ENCODE results near the gene WFDC1. TPM values are rescaled to one million over a fixed set of nuclear protein-coding genes. Genes with fewer than 3 reads are reported as not detected.

Gene WFDC1
- total RNA-seq, 4 donors from 2014 or later: 2.3 to 7.6 (median 5.0) TPM

DNA sequence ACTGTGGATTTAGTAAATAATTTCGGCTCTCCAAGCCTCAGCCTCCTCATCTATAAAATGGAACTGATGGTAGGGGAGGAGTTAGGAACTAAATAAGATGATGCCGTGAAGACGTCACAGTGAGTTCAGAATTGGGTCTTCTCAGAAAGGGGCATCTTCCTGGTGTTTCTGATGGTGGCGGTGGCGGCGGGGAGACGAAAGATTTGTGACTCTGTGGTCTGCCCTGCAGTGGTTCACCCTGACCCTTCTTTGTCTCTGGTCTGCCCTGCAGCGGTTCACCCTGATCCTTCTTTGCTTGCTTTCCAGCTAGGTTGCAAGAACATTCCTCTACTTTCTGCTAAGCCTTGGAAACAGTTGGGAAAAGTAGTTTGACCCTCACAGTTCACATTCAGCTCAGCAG, 34.3 kb downstream of the WFDC1 start:
- H3K9me3 ChIP-seq: no peaks in the 10 kb centered on the region
- no peak for DNase-seq
- H3K27me3 ChIP-seq: peaks cover 0 to 9% (median 0%) of the 10 kb centered on the region in 4 donors
- H3K4me1 ChIP-seq: no peaks in the 10 kb centered on the region
- TF ChIP-seq, protein P1, sequence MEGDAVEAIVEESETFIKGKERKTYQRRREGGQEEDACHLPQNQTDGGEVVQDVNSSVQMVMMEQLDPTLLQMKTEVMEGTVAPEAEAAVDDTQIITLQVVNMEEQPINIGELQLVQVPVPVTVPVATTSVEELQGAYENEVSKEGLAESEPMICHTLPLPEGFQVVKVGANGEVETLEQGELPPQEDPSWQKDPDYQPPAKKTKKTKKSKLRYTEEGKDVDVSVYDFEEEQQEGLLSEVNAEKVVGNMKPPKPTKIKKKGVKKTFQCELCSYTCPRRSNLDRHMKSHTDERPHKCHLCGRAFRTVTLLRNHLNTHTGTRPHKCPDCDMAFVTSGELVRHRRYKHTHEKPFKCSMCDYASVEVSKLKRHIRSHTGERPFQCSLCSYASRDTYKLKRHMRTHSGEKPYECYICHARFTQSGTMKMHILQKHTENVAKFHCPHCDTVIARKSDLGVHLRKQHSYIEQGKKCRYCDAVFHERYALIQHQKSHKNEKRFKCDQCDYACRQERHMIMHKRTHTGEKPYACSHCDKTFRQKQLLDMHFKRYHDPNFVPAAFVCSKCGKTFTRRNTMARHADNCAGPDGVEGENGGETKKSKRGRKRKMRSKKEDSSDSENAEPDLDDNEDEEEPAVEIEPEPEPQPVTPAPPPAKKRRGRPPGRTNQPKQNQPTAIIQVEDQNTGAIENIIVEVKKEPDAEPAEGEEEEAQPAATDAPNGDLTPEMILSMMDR (IDR thresholded peaks at IDR 0.05): no peak
- no peak for TF ChIP-seq POLR2A (IDR thresholded peaks at IDR 0.05)
- H3K27ac ChIP-seq: no peak overlapping the region
- no peaks in the 10 kb centered on the region for H3K36me3 ChIP-seq
- intact Hi-C loops (cut with DNase I): no loop called here
- WGBS, 2 donors: 90 to 95% methylated on average over 8 of the region's 8 CpGs
- no peak overlapping the region for H3K4me3 ChIP-seq

DNA sequence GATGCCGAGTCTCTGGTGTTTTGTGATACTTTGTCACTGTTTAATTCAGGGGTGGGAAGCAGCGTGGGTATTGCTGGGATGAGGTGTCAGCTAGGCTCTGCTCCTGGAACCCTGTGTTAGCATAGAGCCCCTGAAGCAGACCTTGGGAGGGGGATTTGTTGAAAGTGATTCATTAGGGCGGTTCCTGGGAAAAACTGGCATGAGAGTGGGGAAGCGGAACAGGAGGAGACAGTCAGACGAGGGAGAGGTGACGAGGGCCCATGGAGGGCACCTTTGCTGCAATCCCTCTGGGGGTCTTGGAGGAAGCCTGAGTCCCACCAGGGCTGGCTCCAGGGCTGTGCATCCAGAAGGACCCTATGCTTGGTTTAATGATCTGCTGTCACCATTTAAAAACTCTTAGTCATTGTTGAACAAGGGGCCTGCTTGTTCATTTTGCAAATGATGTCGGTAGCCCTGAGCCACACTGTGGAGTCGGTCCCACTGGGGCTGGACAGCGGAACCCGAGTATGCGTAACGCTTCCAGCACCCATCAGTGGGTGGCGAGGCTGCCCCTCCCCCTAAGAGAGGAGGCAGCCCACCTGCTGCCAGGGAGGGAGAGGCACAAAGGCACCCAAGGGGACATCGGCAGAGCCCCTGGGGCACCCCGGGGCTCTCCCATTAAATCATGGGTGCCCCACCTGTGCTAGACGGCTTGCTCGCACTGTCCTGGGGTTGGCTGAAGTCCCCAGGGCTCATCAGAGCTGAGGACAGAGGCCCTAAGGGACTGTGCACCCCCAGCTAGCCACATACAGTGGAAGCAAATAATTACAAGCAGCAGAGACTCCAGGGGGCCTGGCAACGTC, 35.4 kb downstream of the WFDC1 start:
- no peak for DNase-seq
- Histone ChIP-seq H3K27ac (no peak overlapping the region), H3K27me3 (peaks cover 0 to 9% (median 0%) of the 10 kb centered on the region in 4 donors), H3K4me1 (no peaks in the 10 kb centered on the region), H3K36me3 (no peaks in the 10 kb centered on the region), H3K4me3 (no peak overlapping the region), H3K9me3 (no peaks in the 10 kb centered on the region)
- no peak for TF ChIP-seq POLR2A (IDR thresholded peaks at IDR 0.05)
- TF ChIP-seq, protein P1 (IDR thresholded peaks at IDR 0.05): no peak
- intact Hi-C loops (cut with DNase I): no loop called here
- WGBS, 2 donors: 68 to 83% methylated on average over 8 to 12 of the region's 18 CpGs

DNA sequence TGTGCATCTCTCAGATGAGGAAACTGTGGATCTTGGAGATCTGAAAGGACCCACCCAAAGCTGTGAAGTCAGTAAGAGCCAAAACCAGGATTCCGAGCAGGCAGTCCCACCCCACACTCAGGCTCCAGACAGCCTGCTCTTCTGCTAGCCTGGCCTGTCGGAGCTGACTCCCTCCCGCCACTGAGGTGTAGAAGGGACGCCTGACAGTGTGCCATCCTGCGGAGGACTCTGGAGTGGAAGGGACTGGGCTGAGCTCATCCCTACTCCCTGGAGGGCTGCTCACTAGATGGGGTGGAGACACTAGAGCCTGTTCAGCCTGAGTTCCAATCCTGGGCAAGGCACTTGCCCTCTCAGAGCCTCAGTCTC, 36.0 kb downstream of the WFDC1 start:
- Histone ChIP-seq H3K36me3 (no peaks in the 10 kb centered on the region), H3K9me3 (no peaks in the 10 kb centered on the region), H3K27ac (no peak overlapping the region), H3K4me3 (no peak overlapping the region), H3K27me3 (peaks cover 0 to 9% (median 0%) of the 10 kb centered on the region in 4 donors), H3K4me1 (no peaks in the 10 kb centered on the region)
- WGBS, 2 donors: 82 to 97% methylated on average over 2 to 3 of the region's 5 CpGs
- DNase-seq: no peak
- intact Hi-C loops (cut with DNase I): no loop called here
- TF ChIP-seq, protein P1 (IDR thresholded peaks at IDR 0.05): no peak
- no peak for TF ChIP-seq POLR2A (IDR thresholded peaks at IDR 0.05)

DNA sequence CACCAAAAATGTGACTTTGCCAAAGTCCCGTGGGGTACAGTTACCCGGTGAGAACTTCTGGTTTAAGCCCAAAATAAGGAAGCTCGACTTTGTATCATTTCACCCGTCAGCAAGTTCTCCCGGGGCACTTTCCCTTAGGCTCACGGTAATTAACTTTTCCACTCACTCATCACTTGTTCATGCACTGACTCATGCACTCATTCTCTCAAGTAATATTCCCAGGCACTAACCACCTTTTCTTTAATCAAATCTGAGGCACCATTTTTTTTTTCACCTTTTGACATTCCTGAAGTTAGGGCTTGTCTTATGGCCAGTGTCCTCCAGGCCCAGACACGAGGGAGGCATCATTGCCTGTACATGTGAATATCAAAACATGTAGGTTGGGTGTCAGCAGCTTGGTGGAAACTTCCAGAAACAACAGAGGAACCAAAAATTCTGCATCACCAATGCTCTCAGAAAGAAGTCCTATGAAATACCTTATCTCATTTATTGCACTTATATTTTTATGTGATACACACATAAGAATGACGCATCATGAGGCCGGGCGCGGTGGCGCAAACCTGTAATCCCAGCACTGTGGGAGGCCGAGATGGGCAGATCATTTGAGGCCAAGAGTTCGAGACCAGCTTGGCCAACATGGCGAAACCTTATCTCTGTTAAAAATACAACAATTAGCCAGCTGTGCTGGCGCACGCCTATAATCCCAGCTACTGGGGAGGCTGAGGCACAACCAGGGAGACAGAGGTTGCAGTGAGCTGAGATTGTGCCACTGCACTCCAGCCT, 37.5 kb downstream of the WFDC1 start:
- WGBS, 2 donors: 53 to 70% methylated on average over 14 to 17 of the region's 17 CpGs
- intact Hi-C loops (cut with DNase I): no loop called here

More for the DNA sequence above, 37.5 kb downstream of the WFDC1 start:
- no peak overlapping the region for H3K4me3 ChIP-seq
- no peaks in the 10 kb centered on the region for H3K4me1 ChIP-seq
- no peak overlapping the region for H3K27ac ChIP-seq
- H3K36me3 ChIP-seq: no peaks in the 10 kb centered on the region
- H3K9me3 ChIP-seq: peaks cover 0 to 4% (median 0%) of the 10 kb centered on the region in 3 donors
- TF ChIP-seq, protein P1 (IDR thresholded peaks at IDR 0.05): no peak
- no peak for TF ChIP-seq POLR2A (IDR thresholded peaks at IDR 0.05)
- no peaks in the 10 kb centered on the region for H3K27me3 ChIP-seq
- DNase-seq: no peak
